Smooth muscle cell of the brain vasculature (primary cell): Measurements from ENCODE around the gene FAF1.

Experiments
- DNase-seq: peaks from one replicate; pipeline ENCODE4 v3.0.0-alpha.2; 2012; ENCODE audit warnings: low read depth, low spot score

FAF1 gene

GRCh38 chr1:50418600-50419109, 541.4 kb downstream of the FAF1 start:
- DNase-seq: no peak

GRCh38 chr1:50417946-50418599, 542.0 kb downstream of the FAF1 start:
- no peak for DNase-seq

DNA sequence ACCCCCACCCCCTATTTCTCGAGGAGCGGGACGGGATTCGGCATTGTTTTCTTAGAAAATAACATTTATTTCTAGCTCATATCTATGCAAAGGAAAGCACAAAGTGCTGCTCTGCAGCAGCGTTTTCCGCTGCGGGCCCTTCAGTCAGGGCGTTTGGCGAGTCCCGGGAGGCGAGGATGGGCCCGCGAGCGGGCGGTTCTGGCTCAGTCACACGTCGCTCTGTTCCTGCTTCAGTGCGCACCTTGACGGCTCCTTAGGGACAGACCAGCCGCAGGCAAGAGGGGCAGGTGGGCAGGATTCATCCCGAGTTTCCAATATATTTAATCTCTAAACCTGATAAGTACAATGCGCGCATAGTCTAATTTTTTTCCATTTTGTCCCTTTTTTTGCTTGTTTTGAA, 542.6 kb downstream of the FAF1 start:
- DNase-seq: no peak

DNA sequence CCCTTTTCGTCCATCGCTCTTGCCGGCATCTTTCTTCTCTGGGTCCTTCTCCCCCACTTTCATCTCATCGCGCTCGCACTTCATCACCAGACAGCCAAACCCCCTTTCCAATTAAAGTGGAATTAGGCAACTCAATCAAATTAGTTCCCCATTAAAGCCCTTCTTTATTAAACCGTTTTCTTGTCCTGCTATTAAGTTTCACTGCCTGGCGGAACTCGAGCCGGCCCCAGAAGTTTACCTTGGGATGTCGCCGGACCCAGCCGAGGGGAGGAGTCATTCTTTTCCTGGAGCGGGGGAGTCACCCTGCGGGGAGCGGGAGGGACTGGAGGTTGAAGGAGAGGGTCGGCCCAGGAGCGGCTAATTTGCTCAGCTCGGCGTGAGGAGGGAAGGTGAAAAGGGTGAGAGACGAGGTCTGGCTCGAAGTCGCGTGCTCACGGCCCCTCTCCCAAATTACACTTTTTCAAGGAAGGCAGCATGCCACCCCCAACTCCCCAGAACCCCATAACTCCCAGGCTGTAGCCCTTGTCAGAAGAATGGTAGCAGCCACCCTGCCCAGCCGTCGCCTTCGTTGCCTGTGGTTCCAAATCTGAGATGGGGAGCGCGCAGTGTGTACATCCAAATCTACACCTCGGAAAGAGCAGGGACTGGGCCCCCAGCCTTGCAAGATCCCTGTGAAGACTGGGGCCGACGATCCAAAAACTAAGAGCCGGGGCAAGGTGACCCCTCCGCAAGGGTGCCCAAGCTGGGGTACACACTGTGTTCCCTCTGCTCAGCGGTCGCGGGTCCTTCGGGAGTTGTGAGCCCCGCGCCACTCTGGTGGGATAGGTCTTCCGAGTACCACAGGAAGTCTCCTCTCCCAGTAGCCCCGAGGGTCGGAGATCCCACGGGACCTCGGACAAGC, 543.3 kb downstream of the FAF1 start:
- no peak for DNase-seq

DNA sequence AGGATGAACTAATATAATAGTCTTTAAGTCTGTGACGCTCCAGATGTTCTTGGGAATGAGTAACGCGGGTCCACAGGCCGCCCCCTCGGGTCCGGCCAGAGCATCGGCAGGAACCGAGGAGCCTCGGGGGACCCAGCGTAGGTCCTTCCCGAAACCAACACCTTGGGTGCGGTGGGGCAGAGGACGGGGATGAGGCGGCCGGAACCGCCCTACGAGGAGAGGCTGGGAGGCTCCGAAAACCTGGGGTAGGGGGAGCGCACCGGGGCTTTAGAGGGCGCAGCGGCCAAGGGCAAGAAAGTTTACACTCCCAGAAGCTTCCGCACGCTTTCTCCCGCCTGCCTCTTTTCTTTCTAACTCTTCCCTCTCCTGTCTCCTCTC, 543.9 kb downstream of the FAF1 start:
- no peak for DNase-seq

- DNase-seq: no peak
These were observed 544.6 kb downstream of the FAF1 start for GRCh38 chr1:50415235-50416149.

DNA sequence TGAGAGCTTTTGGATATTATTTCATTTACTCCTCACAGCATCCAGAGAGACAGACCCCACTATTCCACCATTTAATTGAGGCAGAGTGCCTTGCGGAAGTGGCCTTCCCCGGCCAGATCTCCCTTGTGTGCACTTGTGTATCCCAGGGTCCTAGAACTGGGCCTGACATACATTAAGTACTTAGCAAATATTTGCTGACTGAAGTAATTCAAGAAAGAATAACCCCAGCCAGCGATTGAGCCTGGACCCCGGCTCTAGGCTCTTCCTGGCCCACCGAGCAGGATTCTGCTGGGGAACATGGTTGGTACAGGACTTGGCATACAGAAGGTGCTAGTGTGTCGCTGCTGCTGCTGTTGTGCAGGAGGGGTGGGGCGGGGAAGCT, 545.2 kb downstream of the FAF1 start:
- DNase-seq: no peak

DNA sequence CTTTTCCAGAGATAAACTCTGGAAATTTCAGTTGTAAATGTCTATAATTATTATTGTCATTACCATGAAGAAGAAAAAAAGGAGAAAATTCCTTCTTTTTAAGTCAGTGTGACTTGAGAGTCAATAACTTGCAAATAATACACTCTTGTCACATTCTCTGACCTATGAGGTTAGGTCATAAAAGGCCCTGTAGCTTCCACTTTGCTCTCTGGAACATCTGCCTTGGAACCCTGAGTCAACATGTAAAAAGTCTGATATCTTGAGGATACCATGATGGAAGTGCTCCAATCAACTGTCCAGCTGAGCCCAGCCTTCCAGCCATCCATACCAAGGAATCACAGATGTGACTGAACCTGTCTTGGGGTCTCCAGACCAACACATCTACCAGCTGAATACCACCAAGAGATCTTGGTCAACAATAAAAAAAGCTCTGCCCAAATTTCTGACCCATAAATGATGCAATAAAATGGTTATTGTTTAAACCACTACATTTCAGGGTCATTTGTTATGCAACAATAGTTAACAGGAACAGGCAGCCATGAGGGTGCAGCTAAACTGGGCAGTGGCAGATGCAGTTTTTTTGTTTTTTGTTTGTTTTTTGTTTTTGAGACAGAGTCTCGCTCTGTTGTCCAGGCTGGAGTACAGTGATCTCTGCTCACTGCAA, 547.1 kb downstream of the FAF1 start:
- no peak for DNase-seq

DNA sequence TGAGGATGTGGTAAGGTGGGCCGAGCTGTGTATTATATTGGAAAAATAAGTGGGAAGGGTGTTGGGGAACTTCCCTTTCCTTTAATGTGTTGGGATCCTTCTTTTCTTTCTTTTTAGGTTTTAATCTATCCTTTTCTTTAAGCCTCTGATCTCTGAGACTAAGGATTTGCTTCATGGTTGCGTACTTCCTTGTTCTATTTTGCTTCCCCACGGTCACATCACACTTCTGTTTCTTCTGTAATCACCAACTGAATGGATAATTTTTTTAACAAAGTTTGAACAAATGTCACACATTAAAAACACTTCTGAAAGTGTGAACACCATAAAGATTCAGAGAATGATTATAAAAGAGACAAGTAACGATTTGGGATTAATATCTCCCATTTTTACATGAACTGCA, 554.3 kb downstream of the FAF1 start:
- no peak for DNase-seq

DNA sequence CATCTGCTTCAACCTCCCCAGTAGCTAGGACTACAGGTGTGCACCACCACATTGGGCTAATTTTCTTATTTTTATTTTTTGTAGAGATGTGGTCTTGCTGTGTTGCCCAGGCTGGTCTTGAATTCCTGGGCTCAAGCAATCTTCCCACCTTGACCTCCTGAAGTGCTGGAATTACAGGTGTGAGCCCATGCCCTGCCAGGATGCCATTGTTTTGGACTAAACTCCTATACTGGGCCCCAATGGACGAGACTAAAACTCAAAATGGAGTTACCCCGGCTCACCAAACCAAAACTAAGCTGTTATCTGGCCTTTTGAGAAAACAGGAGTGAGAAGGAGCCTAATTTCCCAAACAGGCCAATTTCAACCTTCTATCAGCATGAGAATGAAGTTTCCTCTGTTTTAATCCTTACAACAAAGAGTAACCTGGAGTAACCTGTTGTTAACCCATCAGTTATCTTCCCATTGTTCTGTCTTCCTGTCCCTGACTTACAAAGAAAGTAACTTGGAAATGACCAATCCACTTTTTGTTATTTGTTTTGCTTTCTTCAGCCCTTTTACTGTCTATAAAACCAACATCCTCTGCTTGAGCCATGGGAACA, 566.4 kb downstream of the FAF1 start:
- DNase-seq: no peak
